GM23338 (cell line): Measurements from ENCODE around the gene GATA5. TPM values are rescaled to one million over a fixed set of nuclear protein-coding genes. Genes with fewer than 3 reads are reported as not detected.

Experiments
- ATAC-seq: fragments of 200-7000 bp; cut with Tn5 transposase; 3 replicates; pipeline ENCODE4 v1.9.1; 2020
- DNase-seq: peaks from one replicate; pipeline ENCODE4 v3.0.0-alpha.2; 2015; ENCODE audit warnings: low spot score
- H2AFZ ChIP-seq: fragments of 200-600 bp; sonication (generic); 2 replicates; pipeline ENCODE4 v1.8.0; 2016; ENCODE audit warnings: antibody characterized with exemption, mild to moderate bottlenecking, moderate library complexity
- H3F3A ChIP-seq: fragments of 200-600 bp; sonication (generic); replicated peaks from 2 replicates; pipeline ENCODE4 v1.8.0; 2017; ENCODE audit warnings: antibody characterized with exemption, mixed run types, low read depth
- H3K27ac ChIP-seq: fragments of 200-600 bp; sonication (generic); 2 replicates; pipeline ENCODE4 v1.6.1; 2016; ENCODE audit warnings: low read depth
- H3K27me3 ChIP-seq: fragments of 200-600 bp; sonication (generic); 2 replicates; pipeline ENCODE4 v1.8.0; 2016; ENCODE audit warnings: mild to moderate bottlenecking, mixed run types, moderate library complexity; ENCODE audit not compliant: insufficient read depth
- H3K36me3 ChIP-seq: fragments of 200-600 bp; sonication (generic); 2 replicates; pipeline ENCODE4 v1.8.0; 2016; ENCODE audit warnings: mild to moderate bottlenecking; ENCODE audit not compliant: insufficient read depth
- H3K4me1 ChIP-seq: fragments of 200-600 bp; sonication (generic); 2 replicates; pipeline ENCODE4 v1.8.0; 2016; ENCODE audit warnings: mild to moderate bottlenecking, moderate library complexity; ENCODE audit not compliant: insufficient read depth
- H3K4me2 ChIP-seq: fragments of 200-600 bp; sonication (generic); 2 replicates; pipeline ENCODE4 v1.7.1; 2017; ENCODE audit warnings: mixed run types
- H3K4me3 ChIP-seq: fragments of 200-600 bp; sonication (generic); 2 replicates; pipeline ENCODE4 v1.6.1; 2016; ENCODE audit warnings: mixed run types
- H3K79me2 ChIP-seq: fragments of 200-600 bp; sonication (generic); replicated peaks from 2 replicates; pipeline ENCODE4 v1.8.0; 2017; ENCODE audit warnings: mild to moderate bottlenecking; ENCODE audit not compliant: insufficient read depth
- H3K9me2 ChIP-seq: fragments of 200-600 bp; sonication (generic); 2 replicates; pipeline ENCODE4 v1.8.0; 2017; ENCODE audit not compliant: insufficient read depth
- H4K20me1 ChIP-seq: fragments of 200-600 bp; sonication (generic); replicated peaks from 2 replicates; pipeline ENCODE4 v1.8.0; 2017; ENCODE audit warnings: mild to moderate bottlenecking; ENCODE audit not compliant: insufficient read depth
- H3K27ac Mint-ChIP-seq: 2 replicates; pipeline ENCODE4 v1.8.0; 2020; ENCODE audit warnings: inconsistent platforms, mild to moderate bottlenecking, moderate library complexity, mixed read lengths
- H3K27me3 Mint-ChIP-seq: 3 replicates; pipeline ENCODE4 v1.8.0; 2022; ENCODE audit warnings: low read depth, mild to moderate bottlenecking, moderate library complexity, mixed read lengths, inconsistent platforms; ENCODE audit not compliant: insufficient read depth, poor library complexity
- H3K36me3 Mint-ChIP-seq: 3 replicates; pipeline ENCODE4 v1.8.0; 2021; ENCODE audit warnings: low read depth, mild to moderate bottlenecking, inconsistent platforms, moderate library complexity, mixed read lengths
- H3K4me1 Mint-ChIP-seq: 3 replicates; pipeline ENCODE4 v1.8.0; 2020; ENCODE audit warnings: mild to moderate bottlenecking, inconsistent platforms, mixed read lengths
- H3K4me3 Mint-ChIP-seq: 3 replicates; pipeline ENCODE4 v1.8.0; 2021; ENCODE audit warnings: moderate library complexity, mild to moderate bottlenecking, inconsistent platforms, mixed read lengths
- H3K9me3 Mint-ChIP-seq: 3 replicates; pipeline ENCODE4 v1.8.0; 2020; ENCODE audit warnings: moderate library complexity, mild to moderate bottlenecking, inconsistent platforms, mixed read lengths
- CREB1 ChIP-seq: fragments of 250-450 bp; sonication (Bioruptor Pico); IDR thresholded peaks from 2 replicates; pipeline ENCODE4 v1.5.0; 2020; ENCODE audit warnings: low read depth, mild to moderate bottlenecking, moderate library complexity
- CTCF ChIP-seq, 2 experiments: fragments of 200-600 bp in 1 of 2; sonication (generic) in 1 of 2; conservative IDR thresholded peaks; 2 replicates each; pipeline versions ENCODE4 v1.5.1 to v1.6.1; 2016 to 2017; ENCODE audit warnings: antibody characterized with exemption in 2 of 2, low read depth in 2 of 2, mild to moderate bottlenecking in 2 of 2, moderate library complexity in 1 of 2
- ETS1 ChIP-seq: IDR thresholded peaks from 2 replicates; pipeline ENCODE4 v1.6.1; 2016; ENCODE audit warnings: antibody characterized with exemption
- EZH2 ChIP-seq: fragments of 200-600 bp; sonication (generic); IDR thresholded peaks from one replicate; pipeline ENCODE4 v1.8.0; 2017; ENCODE audit warnings: antibody characterized with exemption, mild to moderate bottlenecking, low read depth; ENCODE audit not compliant: unreplicated experiment
- JUNB ChIP-seq: IDR thresholded peaks from one replicate; pipeline ENCODE4 v1.6.1; 2016; ENCODE audit warnings: antibody characterized with exemption; ENCODE audit not compliant: unreplicated experiment
- NANOG ChIP-seq: IDR thresholded peaks from 2 replicates; pipeline ENCODE4 v1.6.1; 2016; ENCODE audit warnings: antibody characterized with exemption, borderline replicate concordance
- POLR2AphosphoS5 ChIP-seq: IDR thresholded peaks from 2 replicates; pipeline ENCODE4 v1.6.1; 2016; ENCODE audit warnings: antibody characterized with exemption, low read depth
- REST ChIP-seq: IDR thresholded peaks from one replicate; pipeline ENCODE4 v1.6.1; 2018; ENCODE audit warnings: antibody characterized with exemption; ENCODE audit not compliant: unreplicated experiment
- STAT1 ChIP-seq: IDR thresholded peaks from one replicate; pipeline ENCODE4 v1.6.1; 2016; ENCODE audit warnings: antibody characterized with exemption; ENCODE audit not compliant: unreplicated experiment
- ZNF331 ChIP-seq: fragments of 250-450 bp; sonication (Bioruptor Pico); IDR thresholded peaks from 2 replicates; pipeline ENCODE4 v1.5.0; 2020; ENCODE audit warnings: low read depth, mild to moderate bottlenecking, moderate library complexity
- ZNF462 ChIP-seq: fragments of 250-450 bp; sonication (Bioruptor Pico); IDR thresholded peaks from 2 replicates; pipeline ENCODE4 v1.5.0; 2020; ENCODE audit warnings: mild to moderate bottlenecking, moderate library complexity
- polyA plus RNA-seq: library from polyadenylated mRNA; unstranded; fragments of >200 nt; fragmentation: Nextera tagmentation; extraction: Ambion mirVana; gene quantifications from 2 replicates; pipeline ENCODE4 v1.2.1, GENCODE V29; 2016
- total RNA-seq: library from RNA; depleted of rRNA; stranded (reverse); fragments of >200 nt; shearing (Covaris generic); gene quantifications from 2 replicates; pipeline ENCODE4 v1.2.3, GENCODE V29; 2014

Gene GATA5
- total and polyA plus RNA-seq, 2 experiments from 2014 or later: 0.60 to 0.73 TPM

GRCh38 chr20:62436692-62437091, 39.1 kb downstream of the GATA5 start:
- Histone ChIP-seq H3F3A (0 out of 2 replicates have a peak, but pooled peaks cover 5% of the 10 kb centered on the region), H3K9me2 (no peaks in the 10 kb centered on the region), H4K20me1 (no peaks in the 10 kb centered on the region), H3K79me2 (no peaks in the 10 kb centered on the region), H3K4me2 (no peak overlapping the region), H2AFZ (no peak overlapping the region), H3K4me3 (no peak overlapping the region), H3K36me3 (no peaks in the 10 kb centered on the region), H3K4me1 (no peaks in the 10 kb centered on the region), H3K27me3 (no peaks in the 10 kb centered on the region), H3K27ac (no peak overlapping the region)
- DNase-seq (no peak), ATAC-seq (no peak)
- Mint-ChIP-seq H3K27ac (no peak overlapping the region), H3K4me1 (peaks cover under 1% of the 10 kb centered on the region; the same call in 1 of the 3 replicates), H3K4me3 (no peak overlapping the region), H3K36me3 (no peaks in the 10 kb centered on the region), H3K27me3 (peaks cover 14% of the 10 kb centered on the region), H3K9me3 (no peaks in the 10 kb centered on the region)
- TF ChIP-seq ZNF331 (CRISPR knock-in tag): no peak
- TF ChIP-seq CREB1 (CRISPR knock-in tag): no peak
- no peak for TF ChIP-seq EZH2
- no peak for TF ChIP-seq ZNF462 (CRISPR knock-in tag)
- TF ChIP-seq REST: no peak
- TF ChIP-seq STAT1: no peak
- TF ChIP-seq POLR2AphosphoS5: no peak
- TF ChIP-seq ETS1: no peak
- no peak for TF ChIP-seq CTCF (conservative IDR thresholded peaks at IDR 0.05; ENCODE audit: low read depth in 2 of 2)
- no peak for TF ChIP-seq JUNB
- no peak for TF ChIP-seq NANOG
